NCI-H82 treated with DMSO at 0.1 percent for 48 hours (cell line): ENCODE measurements around the gene APELA.
A peak's percentile ranks its signal among the peaks of the same experiment; 100 is the strongest.
"Not testable (repeated sequence)": the region's sequence is repeated elsewhere in the genome, so short reads cannot be mapped to it uniquely, and the experiment has no call there.

Experiments used
- DNase-seq: peaks from one replicate; lab custom pipeline; 2025; ENCODE audit not compliant: unreplicated experiment; lab: John Stamatoyannopoulos, UW

The APELA gene

GRCh38 chr4:164924670-164925238, 47.8 kb downstream of the APELA start:
- no peak for DNase-seq

GRCh38 chr4:164926301-164926700, 49.3 kb downstream of the APELA start:
- no peak for DNase-seq

DNA sequence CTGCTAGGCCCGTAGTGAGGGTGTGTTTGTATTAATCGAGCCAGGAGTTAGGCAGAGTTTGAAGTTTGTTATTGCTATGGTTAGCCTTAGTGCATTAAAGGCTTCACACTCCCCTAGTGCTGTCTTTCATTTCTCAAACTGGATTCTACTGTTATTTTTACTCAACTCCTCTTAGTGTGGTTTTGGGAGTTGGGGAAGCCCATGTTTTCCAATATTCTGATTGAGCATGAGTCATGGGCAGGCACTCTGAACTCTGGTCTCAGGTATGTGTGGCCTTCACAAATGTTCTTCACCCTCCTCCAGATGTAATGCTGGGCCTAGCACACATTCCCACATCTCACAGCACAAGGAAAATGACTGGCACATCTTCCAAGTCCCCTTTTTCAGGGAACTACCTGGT, 50.1 kb downstream of the APELA start:
- DNase-seq, result not testable (repeated sequence)

GRCh38 chr4:164930647-164931046, 53.7 kb downstream of the APELA start:
- no peak for DNase-seq

DNA sequence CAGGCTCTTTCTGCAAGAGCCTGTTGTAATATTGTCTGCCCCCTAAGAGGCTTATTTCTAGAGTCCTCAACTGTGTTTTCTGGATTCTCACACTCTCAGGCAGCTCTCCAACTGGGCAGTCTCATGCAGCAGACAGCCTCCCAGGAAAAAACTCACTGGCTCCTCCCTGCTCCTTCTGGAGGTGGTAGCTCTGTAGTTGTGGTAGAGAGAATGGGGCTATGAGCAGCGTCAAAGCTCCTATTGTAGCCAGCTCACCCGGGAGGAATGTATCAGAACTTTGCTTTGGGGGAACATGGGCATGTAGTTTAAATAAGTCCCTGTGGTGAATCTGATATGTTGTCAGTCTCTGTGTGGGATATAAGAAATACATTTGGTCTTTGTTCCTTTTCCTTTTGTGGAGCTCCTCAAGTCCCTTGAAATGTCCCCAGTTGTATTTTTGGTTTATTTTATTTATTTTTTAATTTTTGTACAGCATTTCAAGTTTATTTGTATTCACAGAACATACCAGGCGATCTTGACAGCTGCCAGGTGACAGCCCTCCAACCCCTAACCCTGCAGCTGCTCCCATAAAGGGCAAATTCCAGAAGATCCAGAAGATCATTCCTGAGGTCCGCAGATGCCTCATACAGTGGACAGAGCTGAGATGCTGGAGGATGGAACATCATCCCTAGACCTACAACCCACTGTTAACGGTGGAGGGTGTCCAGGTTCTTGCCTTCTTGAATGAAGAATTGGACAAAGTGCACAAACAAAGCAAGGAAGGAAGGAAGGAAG, 54.8 kb downstream of the APELA start:
- DNase-seq, result no peak

DNA sequence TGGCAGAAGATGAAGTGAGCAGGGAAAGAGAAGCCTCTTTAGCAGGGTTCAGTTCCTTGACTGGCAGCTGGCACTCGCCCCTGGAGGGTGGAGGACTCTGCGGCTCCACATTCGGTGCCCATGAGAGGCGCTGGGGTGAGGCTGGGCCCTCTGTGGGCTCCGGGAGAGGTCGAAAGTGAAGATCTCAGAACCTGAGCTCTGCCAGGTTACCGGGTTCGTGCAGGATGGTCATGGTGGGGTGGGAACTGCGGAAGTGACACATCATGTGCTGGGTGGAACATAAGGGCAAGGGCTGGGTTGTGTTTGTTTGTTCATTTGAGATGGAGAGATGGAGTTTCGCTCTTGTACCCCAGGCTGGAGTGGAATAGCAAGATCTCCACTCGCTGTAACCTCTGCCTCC, 56.3 kb downstream of the APELA start:
- no peak for DNase-seq

GRCh38 chr4:164935363-164935762, 58.4 kb downstream of the APELA start:
- no peak for DNase-seq

GRCh38 chr4:164935865-164936606, 59.1 kb downstream of the APELA start:
- not testable (repeated sequence) for DNase-seq

DNA sequence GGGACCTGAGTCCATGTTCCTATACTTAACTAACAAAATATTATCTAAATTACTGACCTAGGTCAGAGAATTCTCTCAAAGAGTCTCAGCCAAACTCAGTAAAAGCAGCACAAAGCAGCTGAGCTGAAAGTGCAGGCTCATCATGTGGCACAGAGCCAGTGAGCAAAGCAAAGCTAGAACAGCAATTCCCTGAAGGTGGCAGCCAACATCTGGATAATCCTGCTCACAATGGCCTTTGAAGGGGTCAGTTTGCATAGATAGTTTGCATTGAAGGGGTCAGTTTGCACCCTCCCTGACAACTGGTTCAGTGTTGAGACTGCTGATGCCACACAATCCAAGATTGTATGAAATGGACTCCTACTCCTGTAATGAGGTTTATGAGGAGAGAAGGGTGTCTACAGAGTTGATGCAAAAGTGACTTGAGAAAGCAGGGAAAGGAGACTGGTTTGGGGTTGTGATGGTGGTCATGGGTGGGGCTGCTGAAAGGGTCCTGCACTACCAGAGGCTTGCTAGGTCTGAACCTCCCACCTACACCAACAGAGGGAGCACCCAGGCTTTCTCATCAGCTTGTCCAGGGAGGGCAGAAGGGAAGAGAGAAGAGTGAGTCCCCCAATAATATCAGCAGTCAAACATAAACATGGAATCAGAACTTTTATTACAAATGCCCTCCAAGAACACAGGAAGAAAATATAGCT, 60.7 kb downstream of the APELA start:
- peak; percentile 8 for DNase-seq

DNA sequence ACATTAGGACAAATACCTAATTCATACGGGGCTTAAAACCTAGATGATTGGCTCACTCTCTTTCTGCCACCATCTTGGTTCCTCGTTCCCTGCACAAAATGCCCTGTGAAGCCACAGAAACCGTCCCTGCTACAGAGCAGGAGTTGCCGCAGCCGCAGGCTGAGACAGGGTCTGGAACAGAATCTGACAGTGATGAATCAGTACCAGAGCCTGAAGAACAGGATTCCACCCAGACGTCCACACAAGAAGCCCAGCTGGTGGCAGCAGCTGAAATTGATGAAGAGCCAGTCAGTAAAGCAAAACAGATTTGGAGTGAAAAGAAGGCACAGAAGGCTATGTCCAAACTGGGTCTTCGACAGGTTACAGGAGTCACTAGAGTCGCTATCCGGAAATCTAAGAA, 66.2 kb downstream of the APELA start:
- no peak for DNase-seq

- no peak for DNase-seq
Observed at GRCh38 chr4:164945146-164945545, 68.2 kb downstream of the APELA start.

DNA sequence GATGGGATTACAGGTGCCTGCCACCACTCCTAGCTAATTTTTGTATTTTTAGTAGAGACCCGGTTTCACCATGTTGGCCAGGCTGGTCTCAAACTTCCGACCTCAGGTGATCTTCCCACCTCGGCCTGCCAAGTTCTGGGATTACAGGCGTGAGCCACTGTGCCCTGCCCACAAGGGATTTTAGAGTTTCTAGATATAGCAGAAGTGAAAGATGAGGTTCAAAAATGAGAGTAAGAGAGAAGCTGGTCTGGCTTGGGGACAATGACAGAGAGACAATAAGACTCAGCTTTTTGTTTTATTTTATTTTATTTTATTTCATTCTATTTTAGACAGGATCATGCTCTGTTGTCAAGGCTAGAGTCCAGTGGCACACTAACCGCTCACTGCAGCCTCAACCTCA, 69.8 kb downstream of the APELA start:
- DNase-seq, result no peak
